Karpas-422 (cell line): Measurements from ENCODE around the gene RRAGD. TPM values are rescaled to one million over a fixed set of nuclear protein-coding genes. Genes with fewer than 3 reads are reported as not detected.
A peak's percentile ranks its signal among the peaks of the same experiment; 100 is the strongest.

Experiments used
- DNase-seq: peaks from one replicate; pipeline ENCODE4 v3.0.0-alpha.2; 2015
- H2AFZ ChIP-seq: fragments of 200-600 bp; sonication (generic); 2 replicates; pipeline ENCODE4 v1.6.1; 2014; ENCODE audit warnings: antibody characterized with exemption, low read length, mixed read lengths
- H3K27ac ChIP-seq: fragments of 200-600 bp; sonication (generic); 2 replicates; pipeline ENCODE4 v1.5.1; 2014; ENCODE audit warnings: mild to moderate bottlenecking, low read length, moderate library complexity
- H3K27me3 ChIP-seq: fragments of 200-600 bp; sonication (generic); 2 replicates; pipeline ENCODE4 v1.6.1; 2014; ENCODE audit warnings: low read length, mixed read lengths
- H3K36me3 ChIP-seq: fragments of 200-600 bp; sonication (generic); 2 replicates; pipeline ENCODE4 v1.6.1; 2014; ENCODE audit warnings: low read length, mixed read lengths; ENCODE audit not compliant: insufficient read depth
- H3K4me1 ChIP-seq: fragments of 200-600 bp; sonication (generic); 2 replicates; pipeline ENCODE4 v1.6.1; 2014; ENCODE audit warnings: mild to moderate bottlenecking, low read length, mixed read lengths
- H3K4me2 ChIP-seq: fragments of 200-600 bp; sonication (generic); 2 replicates; pipeline ENCODE4 v1.6.1; 2014; ENCODE audit warnings: low read length, low read depth, mild to moderate bottlenecking; ENCODE audit not compliant: poor library complexity, severe bottlenecking
- H3K4me3 ChIP-seq: fragments of 200-600 bp; sonication (generic); 2 replicates; pipeline ENCODE4 v1.5.1; 2014; ENCODE audit warnings: mild to moderate bottlenecking, antibody characterized with exemption, low read length, mixed read lengths
- H3K79me2 ChIP-seq: fragments of 200-600 bp; sonication (generic); 2 replicates; pipeline ENCODE4 v1.6.1; 2014; ENCODE audit warnings: mild to moderate bottlenecking, low read length, mixed read lengths
- H3K9ac ChIP-seq: fragments of 200-600 bp; sonication (generic); 2 replicates; pipeline ENCODE4 v1.6.0; 2014; ENCODE audit warnings: low read length
- H3K9me2 ChIP-seq: fragments of 200-600 bp; sonication (generic), shearing (Covaris generic); replicated peaks from 2 replicates; pipeline ENCODE4 v1.6.0; 2014; ENCODE audit warnings: mild to moderate bottlenecking, low read length, moderate library complexity; ENCODE audit not compliant: insufficient read depth
- H3K9me3 ChIP-seq: fragments of 300-700, 200-600 bp; sonication (generic); 2 replicates; pipeline ENCODE4 v1.6.1; 2014; ENCODE audit warnings: low read length, mixed read lengths
- H4K20me1 ChIP-seq: fragments of 200-600 bp; sonication (generic); 2 replicates; pipeline ENCODE4 v1.6.1; 2014; ENCODE audit warnings: mild to moderate bottlenecking, antibody characterized with exemption, low read length, low read depth; ENCODE audit not compliant: insufficient read depth
- total RNA-seq: library from RNA; depleted of rRNA; stranded (reverse); fragments of >200 nt; shearing (Covaris generic); gene quantifications from 2 replicates; pipeline ENCODE4 v1.2.3, GENCODE V29; 2014; ENCODE audit warnings: low replicate concordance; rRNA removed

The RRAGD gene, protein sequence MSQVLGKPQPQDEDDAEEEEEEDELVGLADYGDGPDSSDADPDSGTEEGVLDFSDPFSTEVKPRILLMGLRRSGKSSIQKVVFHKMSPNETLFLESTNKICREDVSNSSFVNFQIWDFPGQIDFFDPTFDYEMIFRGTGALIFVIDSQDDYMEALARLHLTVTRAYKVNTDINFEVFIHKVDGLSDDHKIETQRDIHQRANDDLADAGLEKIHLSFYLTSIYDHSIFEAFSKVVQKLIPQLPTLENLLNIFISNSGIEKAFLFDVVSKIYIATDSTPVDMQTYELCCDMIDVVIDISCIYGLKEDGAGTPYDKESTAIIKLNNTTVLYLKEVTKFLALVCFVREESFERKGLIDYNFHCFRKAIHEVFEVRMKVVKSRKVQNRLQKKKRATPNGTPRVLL
- total RNA-seq = 0.41 and 0.65 TPM in 2 replicates

- Histone ChIP-seq H3K79me2 (no peaks in the 10 kb centered on the region), H3K4me2 (peak within 1 kb of the TSS; percentile 64), H3K27me3 (no peaks in the 10 kb centered on the region), H2AFZ (no peak within 1 kb of the TSS), H3K9me2 (no peaks in the 10 kb centered on the region), H3K36me3 (no peaks in the 10 kb centered on the region), H4K20me1 (peaks cover 48% of the 10 kb centered on the region), H3K4me3 (peak within 1 kb of the TSS; percentile 45; the same call in 1 of the 2 replicates), H3K9me3 (no peaks in the 10 kb centered on the region), H3K9ac (no peak within 1 kb of the TSS), H3K4me1 (peaks cover 37% of the 10 kb centered on the region), H3K27ac (no peak within 1 kb of the TSS)
- peak; percentile 45 for DNase-seq
These were observed at the start of gene RRAGD for GRCh38 chr6:89412071-89413005. Gene RRAGD (minus strand): TSS chr6:89412273. CDS start chr6:89411993, 280 bp downstream.

- Histone ChIP-seq H3K4me1 (no peaks in the 10 kb centered on the region), H3K27ac (no peak overlapping the region), H3K9ac (no peak overlapping the region), H4K20me1 (no peaks in the 10 kb centered on the region), H3K36me3 (no peaks in the 10 kb centered on the region), H2AFZ (no peak overlapping the region), H3K9me2 (peaks cover 3% of the 10 kb centered on the region; the same call in 1 of the 2 replicates), H3K79me2 (no peaks in the 10 kb centered on the region), H3K4me3 (no peak overlapping the region), H3K27me3 (no peaks in the 10 kb centered on the region), H3K9me3 (no peaks in the 10 kb centered on the region), H3K4me2 (no peak overlapping the region)
- DNase-seq = no peak
These were observed 48.6 kb upstream of the RRAGD start for GRCh38 chr6:89460713-89461112.

GRCh38 chr6:89459501-89459900, 47.4 kb upstream of the RRAGD start:
- H3K9me2 ChIP-seq = peaks cover 3% of the 10 kb centered on the region; the same call in 1 of the 2 replicates
- H4K20me1 ChIP-seq = no peaks in the 10 kb centered on the region
- no peaks in the 10 kb centered on the region for H3K4me1 ChIP-seq
- no peaks in the 10 kb centered on the region for H3K79me2 ChIP-seq
- H3K4me2 ChIP-seq = no peak overlapping the region
- DNase-seq = no peak
- no peak overlapping the region for H3K9ac ChIP-seq
- no peak overlapping the region for H2AFZ ChIP-seq
- no peak overlapping the region for H3K4me3 ChIP-seq
- H3K36me3 ChIP-seq = no peaks in the 10 kb centered on the region
- no peaks in the 10 kb centered on the region for H3K9me3 ChIP-seq
- no peaks in the 10 kb centered on the region for H3K27me3 ChIP-seq
- H3K27ac ChIP-seq = no peak overlapping the region

DNA sequence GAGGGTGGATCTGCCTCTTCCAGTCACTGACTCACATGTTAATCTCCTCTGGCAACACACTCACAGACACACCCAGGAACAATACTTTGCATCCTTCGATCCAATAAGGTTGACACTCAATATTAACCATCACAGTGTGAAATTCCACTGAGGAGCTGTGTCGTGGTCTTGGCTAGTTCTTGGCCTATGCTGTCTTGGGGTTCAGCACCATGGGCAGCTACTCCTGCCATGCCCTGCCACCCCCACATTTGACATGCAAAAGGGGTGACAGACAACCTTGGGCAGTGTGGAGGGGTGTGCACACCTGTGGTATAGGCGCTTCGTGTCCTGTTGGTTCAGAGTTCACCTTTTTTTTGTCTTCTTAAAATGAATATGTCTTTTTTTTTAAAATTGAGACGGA, 46.6 kb upstream of the RRAGD start:
- no peaks in the 10 kb centered on the region for H3K4me1 ChIP-seq
- no peak overlapping the region for H3K9ac ChIP-seq
- no peaks in the 10 kb centered on the region for H3K36me3 ChIP-seq
- no peaks in the 10 kb centered on the region for H3K27me3 ChIP-seq
- no peak overlapping the region for H3K27ac ChIP-seq
- H3K4me2 ChIP-seq = no peak overlapping the region
- no peak overlapping the region for H2AFZ ChIP-seq
- no peaks in the 10 kb centered on the region for H3K9me3 ChIP-seq
- H3K79me2 ChIP-seq = no peaks in the 10 kb centered on the region
- H3K9me2 ChIP-seq = peaks cover 3% of the 10 kb centered on the region; the same call in 1 of the 2 replicates
- no peak overlapping the region for H3K4me3 ChIP-seq
- peak; percentile 52 for DNase-seq
- no peaks in the 10 kb centered on the region for H4K20me1 ChIP-seq

- Histone ChIP-seq H3K9me2 (peaks cover 3% of the 10 kb centered on the region; the same call in 1 of the 2 replicates), H3K27ac (no peak overlapping the region), H2AFZ (no peak overlapping the region), H3K36me3 (no peaks in the 10 kb centered on the region), H3K9me3 (no peaks in the 10 kb centered on the region), H3K27me3 (no peaks in the 10 kb centered on the region), H3K4me1 (no peaks in the 10 kb centered on the region), H4K20me1 (no peaks in the 10 kb centered on the region), H3K4me2 (no peak overlapping the region), H3K9ac (no peak overlapping the region), H3K4me3 (no peak overlapping the region), H3K79me2 (no peaks in the 10 kb centered on the region)
- peak; percentile 49 for DNase-seq
These were observed 42.2 kb upstream of the RRAGD start for GRCh38 chr6:89454300-89454699.

DNA sequence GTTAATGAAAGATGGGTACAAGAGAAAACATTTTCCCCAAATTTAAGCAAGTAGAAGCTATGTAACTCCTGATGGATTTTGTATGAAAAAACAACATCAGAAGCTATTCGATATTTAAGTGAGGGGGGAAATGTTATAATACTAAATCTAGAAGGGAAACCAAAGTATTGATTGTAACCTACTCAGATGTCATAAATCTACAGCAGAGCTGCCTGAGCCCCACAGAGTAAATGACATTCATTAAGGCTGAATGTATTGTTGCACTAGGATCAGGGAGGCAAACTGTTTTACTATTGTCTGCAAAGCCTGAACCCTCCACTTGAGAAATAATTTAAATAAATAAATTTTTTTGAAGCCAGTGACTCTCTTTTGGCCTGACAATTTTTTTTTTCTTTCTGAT, 40.2 kb upstream of the RRAGD start:
- Histone ChIP-seq H3K27ac (no peak overlapping the region), H2AFZ (no peak overlapping the region), H4K20me1 (no peaks in the 10 kb centered on the region), H3K4me1 (no peaks in the 10 kb centered on the region), H3K9me3 (no peaks in the 10 kb centered on the region), H3K9me2 (no peaks in the 10 kb centered on the region), H3K36me3 (no peaks in the 10 kb centered on the region), H3K4me2 (no peak overlapping the region), H3K9ac (no peak overlapping the region), H3K4me3 (no peak overlapping the region), H3K27me3 (no peaks in the 10 kb centered on the region), H3K79me2 (no peaks in the 10 kb centered on the region)
- DNase-seq = no peak

DNA sequence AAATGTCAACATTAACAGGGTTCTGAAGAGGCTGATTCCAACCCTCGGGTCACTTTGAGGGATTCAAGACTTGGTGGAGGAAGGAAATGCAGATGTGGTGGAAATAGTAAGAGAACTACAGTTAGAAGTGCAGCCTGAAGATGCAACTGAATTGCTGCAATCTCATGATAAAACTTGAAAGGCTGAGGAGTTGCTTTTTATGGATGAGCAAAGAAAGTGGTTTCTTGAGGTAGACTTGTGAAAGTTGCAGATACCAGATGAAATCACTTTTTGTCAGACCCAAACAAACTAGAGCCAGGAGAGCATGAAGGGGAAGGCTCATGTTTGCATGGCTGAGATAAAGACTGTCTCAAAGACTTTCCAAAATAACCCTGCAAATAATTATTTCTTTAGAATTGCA, 37.1 kb upstream of the RRAGD start:
- Histone ChIP-seq H3K4me1 (no peaks in the 10 kb centered on the region), H3K4me2 (no peak overlapping the region), H3K4me3 (no peak overlapping the region), H3K9ac (no peak overlapping the region), H3K79me2 (no peaks in the 10 kb centered on the region), H3K36me3 (no peaks in the 10 kb centered on the region), H3K9me3 (no peaks in the 10 kb centered on the region), H3K27me3 (no peaks in the 10 kb centered on the region), H2AFZ (no peak overlapping the region), H4K20me1 (no peaks in the 10 kb centered on the region), H3K9me2 (no peaks in the 10 kb centered on the region), H3K27ac (no peak overlapping the region)
- no peak for DNase-seq

- Histone ChIP-seq H3K4me2 (no peak overlapping the region), H4K20me1 (no peaks in the 10 kb centered on the region)
These were observed 31.6 kb upstream of the RRAGD start for GRCh38 chr6:89443658-89444057.

More at GRCh38 chr6:89443658-89444057, 31.6 kb upstream of the RRAGD start:
- H3K4me3 ChIP-seq = no peak overlapping the region
- H3K9me3 ChIP-seq = no peaks in the 10 kb centered on the region
- H2AFZ ChIP-seq = no peak overlapping the region
- H3K9me2 ChIP-seq = no peaks in the 10 kb centered on the region
- no peak overlapping the region for H3K27ac ChIP-seq
- H3K4me1 ChIP-seq = no peaks in the 10 kb centered on the region
- H3K36me3 ChIP-seq = no peaks in the 10 kb centered on the region
- no peak for DNase-seq
- H3K9ac ChIP-seq = no peak overlapping the region
- H3K27me3 ChIP-seq = no peaks in the 10 kb centered on the region
- no peaks in the 10 kb centered on the region for H3K79me2 ChIP-seq
